Measurements from ENCODE around the gene TIMM50. TPM values are rescaled to one million over a fixed set of nuclear protein-coding genes. Genes with fewer than 3 reads are reported as not detected.

The TIMM50 gene
- total RNA-seq = 57.4 and 77.4 TPM in 2 replicates

GRCh38 chr19:39480337-39481228, at the start of gene TIMM50:
TIMM50 (plus strand) TSS chr19:39480838; CDS start chr19:39480854, 16 bp downstream.

GRCh38 chr19:39435499-39436349, 44.9 kb upstream of the TIMM50 start, which contains the start of gene RPS16:
RPS16 (minus strand) TSS chr19:39435949; CDS start chr19:39435895, 54 bp downstream.

GRCh38 chr19:39445196-39446111, 35.2 kb upstream of the TIMM50 start, which contains the start of gene SUPT5H:
SUPT5H (plus strand) TSS chr19:39445582; CDS start chr19:39445891, 309 bp downstream.

GRCh38 chr19:39498798-39499642, 18.4 kb downstream of the TIMM50 start, which contains the start of gene DLL3:
DLL3 (plus strand) TSS chr19:39498947; CDS start chr19:39498975, 28 bp downstream.

GRCh38 chr19:39514840-39515550, 34.4 kb downstream of the TIMM50 start, which contains the start of gene SELENOV:
SELENOV (plus strand) TSS chr19:39515139; CDS start chr19:39515213, 74 bp downstream.

GRCh38 chr19:39532233-39533002, 51.8 kb downstream of the TIMM50 start, which contains the start of gene EID2B:
EID2B (minus strand) TSS chr19:39532852; CDS start chr19:39532802, 50 bp downstream.

GRCh38 chr19:39539518-39540332, 59.1 kb downstream of the TIMM50 start, which contains the start of gene EID2:
EID2 (minus strand) TSS chr19:39540161; CDS start chr19:39540079, 82 bp downstream.

Other genes with a start within 250 kb of the TIMM50 start
- gene IFNL3, start 235.8 kb upstream of the TIMM50 start, total RNA-seq = not detected in 2 replicates
- gene IFNL4, start 232.0 kb upstream of the TIMM50 start, total RNA-seq = not detected in 2 replicates
- gene IFNL2, start 212.4 kb upstream of the TIMM50 start, total RNA-seq = not detected in 2 replicates
- not detected in 2 replicates for gene IFNL1, start 184.4 kb upstream of the TIMM50 start, total RNA-seq
- gene LRFN1, start 160.0 kb upstream of the TIMM50 start, total RNA-seq = 0.18 and 0.19 TPM in 2 replicates
- 13.7 and 28.2 TPM in 2 replicates for gene GMFG, start 144.8 kb upstream of the TIMM50 start, total RNA-seq
- 30.9 and 37.5 TPM in 2 replicates for gene SAMD4B, start 138.4 kb upstream of the TIMM50 start, total RNA-seq
- 35.8 and 45.0 TPM in 2 replicates for gene PAF1, start 89.7 kb upstream of the TIMM50 start, total RNA-seq
- 9.7 and 12.4 TPM in 2 replicates for gene MED29, start 89.5 kb upstream of the TIMM50 start, total RNA-seq
- gene ZFP36, start 74.0 kb upstream of the TIMM50 start, total RNA-seq = 0.27 and 0.56 TPM in 2 replicates
- 17.5 and 21.0 TPM in 2 replicates for gene PLEKHG2, start 68.2 kb upstream of the TIMM50 start, total RNA-seq
- 106 and 208 TPM in 2 replicates for gene RPS16, start 44.9 kb upstream of the TIMM50 start, total RNA-seq
- gene SUPT5H, start 35.3 kb upstream of the TIMM50 start, total RNA-seq = 63.1 and 65.6 TPM in 2 replicates
- gene DLL3, start 18.1 kb downstream of the TIMM50 start, total RNA-seq = 0.19 and 0.63 TPM in 2 replicates
- not detected in 2 replicates for gene SELENOV, start 34.3 kb downstream of the TIMM50 start, total RNA-seq
- 3.0 and 3.1 TPM in 2 replicates for gene EID2B, start 52.0 kb downstream of the TIMM50 start, total RNA-seq
- gene EID2, start 59.3 kb downstream of the TIMM50 start, total RNA-seq = 15.8 and 16.3 TPM in 2 replicates
- not detected in 2 replicates for gene LGALS13, start 121.7 kb downstream of the TIMM50 start, total RNA-seq
- not detected in 2 replicates for gene LGALS16, start 175.1 kb downstream of the TIMM50 start, total RNA-seq
- not detected in 2 replicates for gene LGALS14, start 223.6 kb downstream of the TIMM50 start, total RNA-seq

All from endothelial cell of coronary artery (primary cell).